HCT116 (cell line): Measurements from ENCODE around the gene OAS2. TPM values are rescaled to one million over a fixed set of nuclear protein-coding genes. Genes with fewer than 3 reads are reported as not detected.

Source experiments
- ATAC-seq: fragments of 200-7000 bp; cut with Tn5 transposase; 2 replicates; pipeline ENCODE4 v1.9.1; 2020; ENCODE audit warnings: mild to moderate bottlenecking, moderate library complexity
- BruUV-seq: library from RNA; stranded (reverse); fragments of 400-500 nt; replicated peaks from 2 replicates; lab custom pipeline; 2021; lab: Mats Ljungman, UMichigan
- CTCF ChIA-PET: fragments of 300-600 bp; sonication (Branson Sonifier 250); formaldehyde crosslinking; loops from one replicate; lab custom pipeline; 2021; ENCODE audit warnings: antibody characterized with exemption; lab: Charles Lee
- POLR2A ChIA-PET: fragments of 300-600, 350-600 bp; sonication (Branson Sonifier 250); formaldehyde crosslinking; loops from one replicate; lab custom pipeline; 2021; ENCODE audit warnings: antibody characterized with exemption; lab: Charles Lee
- RAD21 ChIA-PET, 2 experiments: fragments of 300-600 bp; sonication (Branson Sonifier 250); formaldehyde crosslinking; loops; one replicate each; lab custom pipeline; 2023; ENCODE audit warnings: low total read pairs in 2 of 2; ENCODE audit not compliant: uncharacterized antibody in 2 of 2, unreplicated experiment in 2 of 2, low non-redundant PET in 1 of 2; lab: Charles Lee
- DNase-seq: peaks from one replicate; pipeline ENCODE4 v3.0.0-alpha.2; 2010; ENCODE audit warnings: low read depth, low spot score
- H2AFZ ChIP-seq: fragments of 200-600 bp; shearing (Covaris generic), sonication (generic); 2 replicates; pipeline ENCODE4 v1.6.1; 2017; ENCODE audit warnings: low read depth, mixed run types, mixed read lengths, antibody characterized with exemption, low read length; ENCODE audit not compliant: poor library complexity, severe bottlenecking
- H3K27ac ChIP-seq: 2 replicates; pipeline ENCODE4 v1.5.1; 2012; ENCODE audit warnings: low read depth, low read length
- H3K27me3 ChIP-seq: fragments of 200-600 bp; sonication (generic); 2 replicates; pipeline ENCODE4 v1.6.1; 2016; ENCODE audit warnings: mixed run types, low read length, mixed read lengths; ENCODE audit not compliant: insufficient read depth
- H3K36me3 ChIP-seq, 2 experiments: fragments of 200-500 bp in 1 of 2; fragments of 200-600 bp in 1 of 2; sonication (Bioruptor generic) in 1 of 2; sonication (generic) in 1 of 2; 2 replicates each; pipeline versions ENCODE4 v1.5.1 to v1.6.1; 2014 to 2016; ENCODE audit warnings: low read length in 2 of 2, inconsistent platforms in 1 of 2, mixed read lengths in 1 of 2, mixed run types in 1 of 2; ENCODE audit not compliant: insufficient read depth in 2 of 2, control insufficient read depth in 1 of 2
- H3K4me1 ChIP-seq, 2 experiments: fragments of 200-600 bp in 1 of 2; sonication (generic) in 1 of 2; 2 replicates each; pipeline versions ENCODE4 v1.5.1 to v1.6.1; 2012 to 2017; ENCODE audit warnings: low read length in 2 of 2, inconsistent platforms in 1 of 2, mild to moderate bottlenecking in 1 of 2, mixed read lengths in 1 of 2, mixed run types in 1 of 2, moderate library complexity in 1 of 2; ENCODE audit not compliant: insufficient read depth in 2 of 2, control insufficient read depth in 1 of 2
- H3K4me2 ChIP-seq: fragments of 200-600 bp; sonication (generic); 2 replicates; pipeline ENCODE4 v1.6.1; 2017; ENCODE audit warnings: mixed run types, low read length, mixed read lengths
- H3K4me3 ChIP-seq, 2 experiments: fragments of 200-600 bp in 1 of 2; sonication (generic) in 1 of 2; replicated peaks in 1 of 2; 2 replicates each; pipeline ENCODE4 v1.5.1; 2011 to 2016; ENCODE audit warnings: low read length in 2 of 2, control low read depth in 1 of 2, low read depth in 1 of 2, mild to moderate bottlenecking in 1 of 2, mixed read lengths in 1 of 2, mixed run types in 1 of 2
- H3K79me2 ChIP-seq: fragments of 200-600 bp; sonication (generic); 2 replicates; pipeline ENCODE4 v1.6.1; 2017; ENCODE audit warnings: mild to moderate bottlenecking, mixed run types, low read length, moderate library complexity, mixed read lengths; ENCODE audit not compliant: insufficient read depth
- H3K9ac ChIP-seq: fragments of 200-600 bp; sonication (generic); 2 replicates; pipeline ENCODE4 v1.6.1; 2016; ENCODE audit warnings: low read length, mixed read lengths
- H3K9me2 ChIP-seq: fragments of 200-600 bp; sonication (generic), shearing (Covaris generic); 2 replicates; pipeline ENCODE4 v1.6.1; 2017; ENCODE audit warnings: mixed run types, mild to moderate bottlenecking, moderate library complexity; ENCODE audit not compliant: insufficient read depth
- H3K9me3 ChIP-seq, 2 experiments: fragments of 200-500 bp in 1 of 2; fragments of 200-600 bp in 1 of 2; sonication (Bioruptor generic) in 1 of 2; sonication (generic) in 1 of 2; 2 replicates each; pipeline ENCODE4 v1.6.1; 2014 to 2017; ENCODE audit warnings: low read length in 2 of 2, mixed read lengths in 2 of 2, inconsistent platforms in 1 of 2, low read depth in 1 of 2, mild to moderate bottlenecking in 1 of 2, mixed run types in 1 of 2, moderate library complexity in 1 of 2; ENCODE audit not compliant: control insufficient read depth in 1 of 2, insufficient read depth in 1 of 2
- H4K20me1 ChIP-seq: fragments of 200-600 bp; sonication (generic), shearing (Covaris generic); 2 replicates; pipeline ENCODE4 v1.6.1; 2017; ENCODE audit warnings: mixed run types, mild to moderate bottlenecking, moderate library complexity; ENCODE audit not compliant: insufficient read depth
- CBX3 ChIP-seq: IDR thresholded peaks from 2 replicates; pipeline ENCODE4 v1.6.1; 2012; ENCODE audit warnings: low read depth
- CTCF ChIP-seq, 3 experiments: fragments of 200-600 bp in 1 of 3; sonication (generic) in 1 of 3; IDR thresholded peaks in 2 of 3; conservative IDR thresholded peaks in 1 of 3; 2 replicates each; pipeline ENCODE4 v1.5.1; 2012 to 2017; ENCODE audit warnings: low read depth in 2 of 3, low read length in 2 of 3, antibody characterized with exemption in 1 of 3, borderline replicate concordance in 1 of 3, control low read depth in 1 of 3, mild to moderate bottlenecking in 1 of 3, mixed read lengths in 1 of 3, mixed run types in 1 of 3, moderate library complexity in 1 of 3; ENCODE audit not compliant: insufficient read depth in 1 of 3
- EGR1 ChIP-seq: IDR thresholded peaks from 2 replicates; pipeline ENCODE4 v1.6.1; 2012; ENCODE audit warnings: low read depth
- EZH2phosphoT487 ChIP-seq: fragments of 200-600 bp; IDR thresholded peaks from 2 replicates; pipeline ENCODE4 v1.6.1; 2018; ENCODE audit warnings: antibody characterized with exemption, borderline replicate concordance
- FOSL1 ChIP-seq: IDR thresholded peaks from 2 replicates; pipeline ENCODE4 v1.6.1; 2012; ENCODE audit warnings: low read depth
- JUND ChIP-seq: IDR thresholded peaks from 2 replicates; pipeline ENCODE4 v1.6.1; 2012
- MAX ChIP-seq: IDR thresholded peaks from 2 replicates; pipeline ENCODE4 v1.6.1; 2012
- POLR2A ChIP-seq: IDR thresholded peaks from 2 replicates; pipeline ENCODE4 v1.7.0; 2011; ENCODE audit warnings: borderline replicate concordance; ENCODE audit not compliant: insufficient read depth, insufficient read length; ENCODE audit errors: extremely low read depth
- POLR2AphosphoS5 ChIP-seq: IDR thresholded peaks from 2 replicates; pipeline ENCODE4 v1.6.1; 2011; ENCODE audit warnings: mild to moderate bottlenecking, low read depth, low read length, moderate library complexity
- SIN3A ChIP-seq: IDR thresholded peaks from 2 replicates; pipeline ENCODE4 v1.6.1; 2012; ENCODE audit warnings: low read depth
- SP1 ChIP-seq: IDR thresholded peaks from 2 replicates; pipeline ENCODE4 v1.6.1; 2012; ENCODE audit warnings: low read depth
- SRF ChIP-seq: IDR thresholded peaks from 2 replicates; pipeline ENCODE4 v1.6.1; 2012; ENCODE audit warnings: low read depth
- TCF7L2 ChIP-seq: IDR thresholded peaks from 2 replicates; pipeline ENCODE4 v1.7.0; 2011; ENCODE audit warnings: borderline replicate concordance, inconsistent platforms; ENCODE audit not compliant: insufficient read depth, insufficient read length; ENCODE audit errors: extremely low read depth
- YY1 ChIP-seq: IDR thresholded peaks from 2 replicates; pipeline ENCODE4 v1.6.1; 2011; ENCODE audit warnings: low read length, low read depth, moderate library complexity, mild to moderate bottlenecking; ENCODE audit not compliant: insufficient replicate concordance; ENCODE audit errors: extremely low read depth
- ZBTB33 ChIP-seq: IDR thresholded peaks from 2 replicates; pipeline ENCODE4 v1.6.1; 2011; ENCODE audit warnings: mild to moderate bottlenecking, low read length, moderate library complexity; ENCODE audit not compliant: insufficient replicate concordance; ENCODE audit errors: extremely low read depth
- ZFX ChIP-seq: fragments of 450-650 bp; IDR thresholded peaks from 2 replicates; pipeline ENCODE4 v1.6.1; 2017
- intact Hi-C: fragments of 100-400 bp; cut with micrococcal nuclease; formaldehyde crosslinking; loops from 2 replicates; pipeline ENCODE4 v1.10.0; 2022
- total RNA-seq: library from RNA; stranded (reverse); gene quantifications from one replicate; pipeline ENCODE4 v1.2.1, GENCODE V29; 2021; ENCODE audit not compliant: unreplicated experiment

OAS2 gene
- total RNA-seq, 1 experiment from 2014 or later = 0.30 TPM

- Histone ChIP-seq H4K20me1 (no peaks in the 10 kb centered on the region), H3K36me3 (no peaks in the 10 kb centered on the region)
- TF ChIP-seq SRF = no peak
- TF ChIP-seq MAX = no peak
- no peak for TF ChIP-seq FOSL1
- TF ChIP-seq SIN3A = no peak
- no peak for TF ChIP-seq YY1
- TF ChIP-seq SP1 = no peak
- TF ChIP-seq, all 23 proteins: peak for 0
- Histone ChIP-seq H3K79me2 (no peaks in the 10 kb centered on the region), H3K27ac (no peak overlapping the region), H3K4me1 (peaks cover 14 to 23% of the 10 kb centered on the region in 2 experiments), H2AFZ (no peak overlapping the region), H3K9me3 (peaks cover 4 to 9% of the 10 kb centered on the region in 2 experiments; a peak in 1 of 4 replicates), H3K9ac (no peak overlapping the region), H3K4me3 (no peak overlapping the region), H3K4me2 (no peak overlapping the region), H3K9me2 (no peaks in the 10 kb centered on the region), H3K27me3 (no peaks in the 10 kb centered on the region)
- intact Hi-C loops = no loop called here
- DNase-seq (no peak), ATAC-seq (no peak)
- RAD21 ChIA-PET = no interaction called here
- BruUV-seq = no TSS peak
- CTCF ChIA-PET = interaction anchor here (0.6 kb wide), 1 partner anchor 164 kb away, joined by 3 read pairs; no protein-coding TSS in a partner anchor
- POLR2A ChIA-PET = no interaction called here
Observed at GRCh38 chr12:113010701-113011100, 32.4 kb downstream of the OAS2 start.

GRCh38 chr12:113014565-113014964 lies 36.2 kb downstream of the OAS2 start:
- BruUV-seq = no TSS peak
- Histone ChIP-seq H3K4me1 (peaks cover 0 to 7% of the 10 kb centered on the region in 2 experiments; a peak in 2 of 4 replicates), H3K9me2 (no peaks in the 10 kb centered on the region), H3K79me2 (no peaks in the 10 kb centered on the region), H2AFZ (no peak overlapping the region), H3K36me3 (no peaks in the 10 kb centered on the region), H3K9me3 (peaks cover 4 to 9% of the 10 kb centered on the region in 2 experiments; a peak in 1 of 4 replicates), H3K27ac (no peak overlapping the region), H3K9ac (no peak overlapping the region), H3K27me3 (no peaks in the 10 kb centered on the region), H3K4me2 (no peak overlapping the region), H3K4me3 (no peak overlapping the region), H4K20me1 (no peaks in the 10 kb centered on the region)
- no peak for ATAC-seq
- intact Hi-C loops = no loop called here
- DNase-seq = no peak
- ChIA-PET POLR2A (no interaction called here), CTCF (no interaction called here), RAD21 (no interaction called here)
- TF ChIP-seq JUND (no peak), POLR2AphosphoS5 (no peak), MAX (no peak), SP1 (no peak), CTCF (IDR thresholded peaks at IDR 0.05 in 2 of 3, conservative IDR thresholded peaks at IDR 0.05 in 1 of 3; ENCODE audit: borderline replicate concordance in 1 of 3, insufficient read depth in 1 of 3, low read depth in 2 of 3, low read length in 2 of 3) (no peak), SIN3A (no peak), FOSL1 (no peak), ZFX (no peak), TCF7L2 (no peak), EGR1 (no peak), SRF (no peak), YY1 (no peak), POLR2A (no peak), EZH2phosphoT487 (no peak), ZBTB33 (no peak), CBX3 (no peak)
